Measurements from ENCODE around the gene CCDC78.
"Not testable (repeated sequence)": the region's sequence is repeated elsewhere in the genome, so short reads cannot be mapped to it uniquely, and the experiment has no call there.

Gene CCDC78

DNA sequence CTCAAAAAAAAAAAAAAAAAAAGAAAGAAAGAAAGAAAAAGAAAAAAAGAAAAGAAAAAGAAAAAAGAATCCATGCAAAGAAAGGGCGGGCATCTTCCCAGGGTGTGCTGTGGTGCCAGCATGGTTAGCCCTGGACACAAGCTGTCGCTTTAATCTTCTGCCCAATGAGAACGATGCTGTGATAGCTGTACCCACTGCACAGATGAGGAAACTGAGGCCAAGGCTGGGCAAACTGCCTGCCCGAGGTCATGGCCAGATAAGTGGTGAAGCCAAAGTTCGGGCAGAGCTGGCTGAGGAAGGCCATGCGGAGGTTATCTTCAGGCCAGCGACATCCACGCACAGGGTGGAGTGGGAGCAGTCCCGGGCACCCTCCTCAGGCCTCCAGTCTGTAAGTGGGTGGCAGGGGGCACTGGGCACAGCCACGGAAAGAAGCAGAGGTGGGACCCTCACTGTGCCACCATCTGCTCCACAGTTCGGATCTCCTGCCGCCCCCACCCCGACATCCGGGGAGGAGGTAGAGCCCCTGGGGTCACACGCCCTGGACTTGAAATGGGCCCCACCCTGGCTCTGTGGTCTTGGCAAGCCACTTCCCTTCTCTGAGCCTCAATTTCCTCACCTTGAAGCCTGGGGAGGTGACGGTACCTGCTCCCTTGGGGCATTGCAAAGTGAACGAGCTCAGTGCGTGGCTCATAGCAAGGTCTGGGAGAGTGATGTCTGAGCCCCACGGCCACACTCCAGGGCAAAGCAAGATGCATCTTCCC, 27.2 kb downstream of the CCDC78 start:
- in situ Hi-C loops (cut with MboI; ENCODE audit: low sequenced_read_pairs), result no loop called here

DNA sequence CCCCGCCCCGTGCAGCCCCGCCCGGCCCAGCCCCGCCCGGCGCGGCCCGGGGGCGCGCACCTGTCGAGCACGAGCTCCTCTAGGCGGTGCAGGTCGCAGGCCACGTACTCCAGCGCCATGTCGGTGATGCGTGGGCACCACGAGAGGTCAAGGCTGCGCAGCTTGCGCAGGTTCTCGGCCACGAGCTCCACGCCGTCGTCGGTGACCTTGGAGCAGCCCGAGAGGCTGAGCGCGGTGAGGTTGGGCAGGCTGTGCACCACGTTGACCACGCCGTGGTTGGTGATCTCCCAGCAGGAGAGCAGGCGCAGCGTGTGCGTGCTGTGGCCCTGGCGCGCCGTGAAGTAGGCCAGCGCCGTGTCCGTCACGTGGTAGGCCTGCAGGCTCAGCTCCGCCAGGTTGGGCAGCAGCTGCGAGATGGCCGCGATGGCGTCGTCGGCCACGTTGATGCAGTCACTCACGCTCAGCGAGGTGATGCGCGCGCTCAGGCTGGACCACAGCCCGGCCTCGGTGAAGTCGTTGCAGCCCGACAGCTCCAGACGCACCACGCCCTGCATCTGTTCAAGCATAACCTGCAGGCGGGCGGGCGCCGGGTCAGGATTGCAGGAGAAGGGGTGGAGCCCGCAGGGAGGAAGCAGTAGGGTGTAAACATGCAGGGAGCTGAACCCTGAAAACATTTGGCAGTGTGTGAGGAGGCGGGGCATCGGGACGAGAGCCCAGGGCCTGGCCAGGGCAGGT, 30.7 kb downstream of the CCDC78 start:
- in situ Hi-C loops (cut with MboI; ENCODE audit: low sequenced_read_pairs), result no loop called here

DNA sequence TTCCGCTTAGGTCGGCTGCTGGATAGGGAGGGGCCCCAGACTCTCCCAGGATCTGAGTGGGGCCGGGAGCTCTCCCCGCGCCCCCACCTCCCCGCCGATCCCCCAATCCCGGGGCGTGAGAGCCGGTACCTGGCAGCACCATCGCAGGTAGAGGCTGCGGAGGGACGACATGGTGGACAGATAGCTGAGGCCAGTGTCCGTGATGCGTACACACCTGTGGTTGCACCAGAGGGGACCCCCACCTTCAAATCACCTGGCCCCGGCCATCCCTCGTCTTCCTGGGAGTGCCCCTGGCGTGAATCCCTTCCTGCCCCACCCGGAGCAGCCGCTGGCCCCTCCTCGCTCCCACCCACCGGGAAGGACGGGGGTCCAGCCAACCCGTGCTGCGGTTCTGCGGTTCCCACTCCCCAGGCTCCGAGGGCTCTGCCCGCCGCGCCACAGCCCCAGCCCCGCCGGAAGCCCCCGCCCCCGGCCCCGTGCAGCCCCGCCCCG, 31.3 kb downstream of the CCDC78 start:
- in situ Hi-C loops (cut with MboI; ENCODE audit: low sequenced_read_pairs), result no loop called here

DNA sequence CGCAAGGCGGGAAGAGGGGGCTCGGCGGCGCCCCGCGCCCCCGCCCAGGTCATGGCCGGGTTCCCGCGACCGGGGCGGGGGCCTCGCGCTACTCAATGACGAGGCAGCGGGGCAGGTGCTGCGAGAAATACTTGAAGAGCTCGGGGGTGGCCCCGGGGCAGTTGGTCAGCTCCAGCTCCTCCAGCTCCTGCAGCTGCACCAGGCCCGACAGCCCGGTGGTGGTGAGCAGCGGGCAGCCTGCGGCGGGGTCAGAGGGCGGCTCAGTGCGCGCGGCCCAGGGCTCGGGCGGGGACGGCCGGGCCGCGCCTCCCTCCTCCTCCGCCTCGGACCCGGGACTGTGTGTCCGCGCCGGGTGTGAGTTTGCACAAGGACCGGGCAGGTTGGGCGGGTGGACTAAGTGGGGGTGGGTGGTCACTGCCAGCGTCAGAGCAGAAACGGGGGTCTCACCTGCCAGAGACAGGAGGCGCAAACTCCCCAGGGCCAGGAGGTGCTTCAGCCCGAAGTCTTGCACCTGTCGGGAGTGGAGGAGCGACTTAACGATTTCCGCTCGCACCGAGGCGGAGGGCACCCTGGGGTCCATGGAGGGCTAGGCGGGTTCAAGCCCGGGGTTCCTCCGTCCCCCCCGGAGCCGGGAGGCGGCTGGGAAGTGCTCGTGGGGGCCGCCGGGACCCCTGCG, 31.9 kb downstream of the CCDC78 start:
- in situ Hi-C loops (cut with MboI; ENCODE audit: low sequenced_read_pairs), result no loop called here

DNA sequence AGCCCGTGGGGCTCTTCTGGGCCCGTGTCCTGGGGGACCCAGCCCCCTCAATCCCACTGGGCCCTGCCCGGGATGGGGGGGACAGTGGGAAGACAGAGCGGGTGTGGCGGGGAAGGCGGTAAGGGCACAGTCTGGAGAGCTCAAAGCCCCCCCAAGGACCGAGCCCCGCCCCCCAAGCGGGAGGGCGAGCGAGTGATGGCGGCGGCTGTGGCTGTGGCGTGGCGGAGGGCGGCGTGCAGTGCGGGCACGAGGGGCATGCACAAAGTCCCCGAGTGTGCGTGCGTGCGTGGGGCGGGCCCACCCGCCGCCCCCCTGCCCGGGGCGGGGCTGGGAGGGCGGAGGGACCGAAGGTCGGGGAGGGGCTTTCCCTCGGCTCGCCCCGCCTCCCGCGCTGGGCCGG, 32.5 kb downstream of the CCDC78 start:
- in situ Hi-C loops (cut with MboI; ENCODE audit: low sequenced_read_pairs), result no loop called here

DNA sequence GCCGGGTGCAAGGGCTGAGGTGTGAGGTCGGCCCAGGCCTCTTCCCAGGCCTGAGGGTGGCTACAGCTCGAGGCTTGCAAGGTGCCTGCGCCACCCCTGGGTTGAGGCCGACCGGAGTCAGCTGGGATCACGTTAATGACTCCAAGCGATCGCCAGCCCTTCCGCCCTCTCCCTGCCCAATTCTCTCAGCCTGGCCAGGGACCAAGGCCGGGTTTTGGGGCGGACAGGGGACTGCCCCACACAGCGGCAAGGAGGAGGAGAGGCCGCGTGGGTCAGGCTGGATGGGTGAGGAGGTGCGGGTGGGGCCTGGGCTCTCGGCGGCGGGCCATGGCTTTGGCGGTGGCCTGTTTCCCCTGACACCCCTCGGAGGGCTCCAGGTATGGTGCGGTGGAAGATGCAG, 32.9 kb downstream of the CCDC78 start:
- in situ Hi-C loops (cut with MboI; ENCODE audit: low sequenced_read_pairs), result no loop called here

DNA sequence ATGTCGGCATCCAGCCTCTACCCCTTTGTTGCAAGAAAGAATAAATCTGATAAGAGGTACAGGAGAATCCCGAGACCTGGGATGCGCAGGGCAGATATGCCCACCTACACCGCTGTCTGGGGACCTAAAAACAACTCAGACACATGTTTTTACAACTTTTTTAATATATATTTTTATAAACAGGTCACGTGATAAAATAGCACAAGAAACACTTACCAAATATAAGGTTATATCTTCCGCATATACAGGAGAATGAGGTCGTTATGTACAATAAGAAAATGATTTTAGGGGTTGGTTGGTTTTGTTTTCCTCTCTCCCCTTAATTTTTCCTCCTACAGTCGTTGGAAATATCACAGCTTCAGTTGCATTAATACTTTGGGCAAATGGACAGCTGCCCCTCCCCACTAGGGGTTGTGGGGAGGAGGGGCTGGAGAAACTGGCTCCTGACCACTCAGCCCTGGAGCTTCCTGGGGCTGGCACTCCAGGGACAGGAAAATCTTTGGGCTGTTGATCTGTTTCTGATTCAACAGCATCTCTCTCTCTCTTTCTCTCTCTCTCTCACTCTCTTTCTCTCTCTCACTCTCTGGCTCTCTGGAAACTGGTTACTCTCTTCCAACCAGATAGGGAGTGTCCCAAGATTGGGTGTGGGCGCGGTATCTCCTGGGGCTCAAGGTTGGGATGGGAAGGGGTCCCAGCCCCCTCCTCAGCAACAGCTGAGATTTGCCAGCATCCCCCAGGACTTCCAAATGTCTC, 33.7 kb downstream of the CCDC78 start:
- in situ Hi-C loops (cut with MboI; ENCODE audit: low sequenced_read_pairs), result no loop called here

DNA sequence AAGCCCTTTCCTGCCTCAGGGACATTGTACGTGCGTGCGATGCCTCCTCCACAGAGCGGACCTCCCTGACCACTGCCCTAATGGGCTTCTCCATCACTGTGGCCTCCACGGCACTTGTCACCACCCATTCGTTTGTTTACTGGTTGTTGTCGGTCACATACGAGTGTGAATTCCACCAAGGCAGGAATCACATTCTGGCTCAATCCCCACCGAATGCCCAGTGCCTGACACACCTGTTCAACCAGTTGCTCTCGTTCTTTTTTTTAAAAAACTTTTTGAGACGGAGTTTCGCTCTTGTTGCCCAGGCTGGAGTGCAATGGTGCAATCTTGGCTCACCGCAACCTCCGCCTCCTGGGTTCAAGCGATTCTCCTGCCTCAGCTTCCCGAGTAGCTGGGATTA, 35.0 kb downstream of the CCDC78 start:
- in situ Hi-C loops (cut with MboI; ENCODE audit: low sequenced_read_pairs), result not testable (repeated sequence)

DNA sequence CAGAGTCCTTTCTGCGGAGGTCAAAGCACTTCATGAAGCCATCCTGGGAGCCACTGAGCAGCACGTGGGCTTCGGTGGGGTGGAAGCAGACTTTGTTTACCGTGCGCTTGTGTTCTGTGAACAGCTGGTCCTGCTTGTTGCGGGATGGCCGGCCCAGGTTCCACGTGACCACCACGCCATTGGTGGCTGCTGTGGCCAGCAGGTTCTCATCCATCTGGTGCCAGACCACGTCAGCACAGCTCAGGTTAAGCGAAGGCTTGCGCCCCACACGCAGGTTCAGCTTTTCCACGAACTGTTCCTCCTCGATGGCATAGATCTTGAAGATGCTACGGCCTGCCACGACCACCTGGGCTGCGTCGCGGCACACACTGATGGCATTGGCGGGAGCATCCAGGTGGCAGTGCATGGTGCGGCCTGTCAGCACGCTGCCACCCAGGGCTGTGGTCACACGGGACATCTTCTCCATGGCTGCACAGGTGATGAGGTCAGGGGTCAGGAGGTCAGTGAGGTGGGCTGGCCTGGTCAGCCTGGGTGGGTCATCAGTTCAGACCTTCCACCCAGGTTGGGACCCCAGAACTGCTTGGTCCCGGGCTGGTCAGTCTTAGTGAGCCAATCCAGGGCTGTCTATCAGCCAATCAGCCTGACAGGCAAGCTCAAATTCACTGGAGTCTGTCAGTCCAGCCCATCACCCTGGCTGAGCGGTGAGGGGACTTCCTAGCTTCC, 36.9 kb downstream of the CCDC78 start:
- in situ Hi-C loops (cut with MboI; ENCODE audit: low sequenced_read_pairs), result no loop called here

DNA sequence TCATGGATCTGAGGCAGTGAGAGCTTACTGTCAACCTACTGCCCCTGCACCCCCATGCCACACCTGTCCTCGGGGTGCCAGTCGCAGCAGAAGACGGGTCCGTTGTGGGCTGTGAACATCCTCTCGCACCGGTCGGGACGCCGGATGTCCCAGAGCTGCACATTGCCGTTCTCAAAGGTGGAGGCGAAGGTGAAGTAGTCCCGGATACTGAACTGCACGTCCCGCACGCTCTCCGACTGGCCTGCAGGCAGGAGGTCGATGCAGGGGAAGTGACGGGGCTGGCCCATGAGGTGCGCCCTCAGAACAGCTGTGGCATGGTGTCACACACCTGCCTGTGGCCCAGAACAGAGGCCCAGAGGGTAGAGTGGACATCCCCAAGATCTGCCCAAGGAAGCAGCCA, 38.7 kb downstream of the CCDC78 start:
- in situ Hi-C loops (cut with MboI; ENCODE audit: low sequenced_read_pairs), result no loop called here

DNA sequence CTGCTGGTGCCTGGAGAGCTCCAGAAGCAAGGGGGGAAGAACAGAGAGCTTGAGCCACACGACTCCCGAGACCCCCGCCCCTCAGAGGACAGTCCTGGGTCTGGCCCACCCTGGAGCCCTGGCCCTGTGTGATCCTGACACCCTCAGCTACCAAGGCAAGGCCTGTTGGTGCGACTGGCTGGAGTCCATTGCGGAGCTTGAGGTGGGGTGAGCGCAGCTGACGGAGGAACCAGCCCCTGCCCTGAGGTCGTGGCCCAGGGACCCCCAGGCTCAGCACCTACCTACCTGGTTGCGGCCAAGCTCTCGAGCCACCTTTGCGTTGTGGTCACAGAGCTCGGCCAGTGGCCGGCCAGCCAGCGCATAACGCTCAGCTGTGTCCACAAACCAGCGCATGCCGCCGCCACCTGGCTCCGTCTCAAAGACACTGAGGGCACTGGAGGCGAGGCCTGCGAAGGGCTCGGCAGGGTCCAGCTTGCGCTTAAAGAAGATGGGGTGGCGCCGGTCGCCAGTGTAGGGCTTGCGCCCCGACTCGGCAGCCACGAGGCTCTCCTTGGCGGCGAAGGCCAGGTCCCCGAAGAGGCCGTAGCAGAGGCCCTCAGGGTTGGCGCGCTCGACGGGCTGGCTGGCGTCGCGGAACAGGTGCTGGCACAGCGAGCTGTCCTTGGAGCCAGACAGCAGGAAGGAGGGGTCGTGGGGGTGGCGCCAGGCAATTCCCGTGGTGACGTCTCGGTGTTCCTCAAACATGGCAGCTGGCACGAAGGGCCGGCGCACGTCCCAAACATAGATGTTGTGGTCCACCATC, 39.6 kb downstream of the CCDC78 start:
- in situ Hi-C loops (cut with MboI; ENCODE audit: low sequenced_read_pairs), result no loop called here

DNA sequence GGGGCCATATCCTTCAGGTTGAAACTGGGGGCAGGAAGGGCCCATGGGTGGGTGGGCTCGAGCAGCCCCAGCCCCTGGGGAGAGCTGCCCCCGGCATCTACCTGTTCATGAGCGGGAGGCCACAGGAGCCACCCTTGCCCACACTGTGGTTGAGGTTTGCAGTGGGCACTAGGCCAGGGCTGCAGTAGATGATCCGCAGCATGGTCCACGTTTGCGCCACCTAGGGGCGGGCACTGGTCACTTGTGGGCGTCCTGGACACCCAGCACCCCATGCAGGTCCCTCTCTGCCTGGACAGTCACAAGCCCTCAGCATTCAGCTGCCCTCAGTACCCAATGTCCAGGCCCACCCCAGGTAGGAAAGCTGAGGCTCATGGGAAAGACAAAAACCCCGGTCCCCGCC, 40.3 kb downstream of the CCDC78 start:
- in situ Hi-C loops (cut with MboI; ENCODE audit: low sequenced_read_pairs), result no loop called here

DNA sequence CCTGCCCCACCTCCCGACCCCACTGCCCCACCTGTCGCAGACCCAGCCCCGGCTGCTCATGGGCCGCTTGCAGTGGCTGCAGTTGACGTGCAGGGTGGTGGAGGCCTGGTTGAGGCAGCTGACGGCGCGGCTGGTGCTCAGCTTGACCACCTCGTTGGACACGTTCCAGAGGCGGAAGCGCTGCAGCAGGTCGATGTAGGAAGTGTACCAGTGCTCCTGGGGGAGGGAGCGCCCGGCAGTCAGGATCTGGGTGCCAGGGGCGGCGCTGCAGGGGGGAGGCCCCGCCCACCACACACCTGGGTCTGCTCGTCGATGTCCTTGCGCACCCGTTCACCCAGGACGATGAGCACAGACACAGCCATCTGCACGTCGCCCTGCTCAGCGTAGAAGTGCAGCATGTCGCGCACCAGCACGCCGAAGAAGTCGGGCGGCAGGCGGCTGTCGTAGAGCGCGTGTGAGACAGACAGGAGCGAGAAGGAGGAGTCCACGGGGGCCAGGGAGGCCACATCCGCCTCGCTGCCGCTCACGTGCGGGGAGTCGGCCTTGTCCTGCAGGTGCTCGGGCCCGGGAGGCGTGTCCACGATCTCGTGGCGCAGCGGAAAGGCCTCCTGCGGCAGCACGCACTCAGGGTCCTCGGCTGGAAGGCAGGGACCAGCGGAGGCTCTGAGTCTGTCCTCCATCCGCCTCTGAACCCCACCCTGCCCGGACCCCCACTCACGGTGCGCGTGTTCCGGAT, 41.1 kb downstream of the CCDC78 start:
- in situ Hi-C loops (cut with MboI; ENCODE audit: low sequenced_read_pairs), result no loop called here

DNA sequence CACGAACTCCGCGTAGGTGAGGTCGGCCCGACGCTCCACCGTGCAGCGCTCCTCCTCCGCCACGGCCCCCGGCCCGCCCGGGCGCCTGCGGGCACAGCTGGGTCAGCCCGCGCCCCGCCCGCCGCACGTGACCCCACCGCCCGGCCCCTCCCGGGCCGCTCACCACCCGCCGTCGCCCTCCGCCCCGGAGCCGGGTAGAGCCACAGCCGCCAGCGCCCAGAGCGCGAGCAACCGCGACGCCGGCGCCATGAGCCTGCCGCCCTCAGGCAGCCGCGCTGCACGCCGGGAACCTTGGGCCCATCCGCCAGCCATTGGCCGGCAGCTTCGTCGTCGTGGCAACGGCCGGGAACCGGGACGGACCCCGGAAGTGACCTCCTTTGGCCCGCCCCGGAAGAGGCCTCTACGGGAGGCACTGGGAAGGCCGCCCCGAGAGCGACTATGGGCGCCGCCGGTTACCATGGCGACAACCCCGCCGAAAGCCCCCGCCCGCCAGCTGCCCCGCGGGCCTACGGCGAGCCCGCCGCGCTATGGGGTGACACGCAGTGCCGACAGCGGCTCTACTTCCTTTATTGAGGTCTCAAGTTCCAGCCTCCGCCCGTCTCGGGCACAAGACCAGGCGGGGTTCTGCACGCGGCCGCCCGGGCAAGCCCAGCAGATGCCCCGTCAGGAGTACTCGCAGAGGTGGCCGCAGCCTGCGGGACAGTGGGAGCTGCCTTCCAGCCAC, 42.0 kb downstream of the CCDC78 start, which contains the start of gene JMJD8:
Gene JMJD8 (minus strand): TSS at position 264 of the 724 bp plus-strand sequence. CDS start 15 bp downstream, at position 249.
- in situ Hi-C loops (cut with MboI; ENCODE audit: low sequenced_read_pairs), result no loop called here

DNA sequence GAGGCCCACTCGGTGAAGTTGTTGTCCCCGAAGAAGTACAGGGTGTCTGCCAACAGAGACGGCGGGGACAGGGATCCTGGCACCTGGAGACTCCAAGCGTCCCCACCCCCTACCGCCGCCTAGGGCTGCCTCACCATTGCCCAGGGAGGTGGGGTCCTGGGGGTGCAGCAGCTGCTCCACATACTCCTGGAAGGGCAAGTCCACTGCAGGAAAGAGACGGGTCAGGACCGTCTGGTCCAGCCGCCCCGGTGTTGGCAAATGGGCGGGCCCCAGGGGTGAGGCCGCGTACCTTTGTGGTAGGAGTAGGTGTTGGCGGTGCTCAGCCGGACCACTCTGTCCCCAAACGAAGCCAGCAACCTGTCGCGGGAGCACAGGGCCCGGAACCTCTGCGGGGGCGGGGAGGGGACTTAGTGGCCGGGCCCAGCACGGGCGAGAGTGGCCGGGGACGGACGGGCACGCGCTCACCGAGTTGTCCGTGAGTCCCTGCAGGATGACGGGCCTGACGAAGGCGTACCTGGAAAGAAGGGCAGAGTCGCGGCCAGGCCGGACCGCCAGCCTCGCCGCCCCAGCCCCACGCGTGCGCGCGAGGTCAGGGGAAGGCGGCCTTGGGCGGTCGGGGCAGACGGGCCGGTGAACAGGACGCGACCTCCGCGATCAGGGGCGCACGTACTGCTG, 42.7 kb downstream of the CCDC78 start:
- in situ Hi-C loops (cut with MboI; ENCODE audit: low sequenced_read_pairs), result no loop called here

DNA sequence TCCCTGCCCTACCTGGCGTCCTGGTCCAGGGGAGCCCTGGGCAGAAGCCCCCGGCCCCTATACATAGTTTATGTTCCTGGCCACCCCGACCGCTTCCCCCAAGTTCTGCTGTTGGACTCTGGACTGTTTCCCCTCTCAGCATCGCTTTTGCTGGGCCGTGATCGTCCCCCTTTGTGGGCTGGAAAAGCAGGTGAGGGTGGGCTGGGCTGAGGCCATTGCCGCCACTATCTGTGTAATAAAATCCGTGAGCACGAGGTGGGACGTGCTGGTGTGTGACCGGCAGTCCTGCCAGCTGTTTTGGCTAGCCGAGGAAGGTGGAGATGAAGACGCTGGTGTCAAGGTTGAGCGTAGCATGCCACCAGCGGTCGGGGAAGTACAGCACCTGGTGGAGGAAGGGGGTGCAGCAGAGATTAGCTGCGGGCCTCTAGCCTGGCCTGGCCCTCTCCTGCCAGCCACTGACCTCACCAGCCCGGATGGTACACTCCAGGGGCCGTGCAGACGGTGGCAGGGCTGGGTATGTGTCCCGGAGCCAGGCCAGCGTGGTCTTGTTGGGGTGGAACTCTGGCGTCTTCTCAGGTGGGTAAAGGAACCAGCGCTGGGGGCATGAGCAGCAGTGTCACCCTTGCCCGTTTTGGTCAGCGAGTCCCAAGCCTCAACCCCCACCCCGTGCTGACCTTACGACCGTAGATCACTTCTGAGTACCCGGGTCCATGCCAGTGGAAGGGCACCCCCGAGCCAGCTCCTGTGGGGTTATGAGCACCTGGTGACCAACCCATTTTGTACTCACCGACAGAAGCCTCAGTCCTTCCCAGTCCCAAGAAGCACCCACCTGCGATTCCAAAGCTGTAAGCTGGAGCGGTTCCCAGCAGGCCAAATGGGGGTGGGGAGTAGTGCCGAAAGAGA, 43.5 kb downstream of the CCDC78 start:
- in situ Hi-C loops (cut with MboI; ENCODE audit: low sequenced_read_pairs), result no loop called here
